SK-N-SH treated with all-trans-retinoic acid at 6 μM for 48 hours (cell line): Measurements from ENCODE around the gene MYO15B.
A peak's percentile ranks its signal among the peaks of the same experiment; 100 is the strongest.

ENCODE experiments used
- ATAC-seq: fragments of 200-7000 bp; cut with Tn5 transposase; 3 replicates; pipeline ENCODE4 v1.9.1; 2020; ENCODE audit warnings: mild to moderate bottlenecking, moderate library complexity
- ARNTL ChIP-seq: fragments of 450-650 bp; formaldehyde crosslinking; IDR thresholded peaks from 2 replicates; pipeline ENCODE4 v1.5.0; 2020; ENCODE audit warnings: low read depth, mild to moderate bottlenecking, moderate library complexity, borderline replicate concordance
- BACH2 ChIP-seq: fragments of 250-450 bp; sonication (Bioruptor Pico); IDR thresholded peaks from 2 replicates; pipeline ENCODE4 v1.9.0; 2021; ENCODE audit warnings: mild to moderate bottlenecking, borderline replicate concordance
- CSDC2 ChIP-seq: fragments of 250-450 bp; sonication (Bioruptor Pico); IDR thresholded peaks from 2 replicates; pipeline ENCODE4 v1.5.0; 2020; ENCODE audit warnings: mild to moderate bottlenecking, moderate library complexity
- GLIS3 ChIP-seq: fragments of 250-450 bp; sonication (Bioruptor Pico); IDR thresholded peaks from 2 replicates; pipeline ENCODE4 v1.5.0; 2020; ENCODE audit warnings: mild to moderate bottlenecking, moderate library complexity
- ISL1 ChIP-seq: fragments of 250-450 bp; sonication (Bioruptor Pico); IDR thresholded peaks from 2 replicates; pipeline ENCODE4 v2.1.2; 2022; ENCODE audit warnings: mild to moderate bottlenecking, moderate library complexity
- OSR1 ChIP-seq: fragments of 250-450 bp; sonication (Bioruptor Pico); IDR thresholded peaks from 2 replicates; pipeline ENCODE4 v1.8.0; 2022; ENCODE audit warnings: moderate library complexity, mild to moderate bottlenecking, inconsistent platforms
- PPARA ChIP-seq: fragments of 250-450 bp; sonication (Bioruptor Pico); IDR thresholded peaks from 2 replicates; pipeline ENCODE4 v1.5.0; 2020; ENCODE audit warnings: mild to moderate bottlenecking, borderline replicate concordance
- RARB ChIP-seq: fragments of 250-450 bp; sonication (Bioruptor Pico); IDR thresholded peaks from 2 replicates; pipeline ENCODE4 v1.8.0; 2021; ENCODE audit warnings: mild to moderate bottlenecking, moderate library complexity
- SNAI2 ChIP-seq: fragments of 250-450 bp; sonication (Bioruptor Pico); IDR thresholded peaks from 2 replicates; pipeline ENCODE4 v1.5.0; 2020; ENCODE audit warnings: mild to moderate bottlenecking, moderate library complexity
- TCF4 ChIP-seq: fragments of 250-450 bp; sonication (Bioruptor Pico); IDR thresholded peaks from 2 replicates; pipeline ENCODE4 v1.8.0; 2021; ENCODE audit warnings: mild to moderate bottlenecking, moderate library complexity, borderline replicate concordance
- TOX ChIP-seq: fragments of 250-450 bp; sonication (Bioruptor Pico); IDR thresholded peaks from 2 replicates; pipeline ENCODE4 v1.8.0; 2021; ENCODE audit warnings: mild to moderate bottlenecking, moderate library complexity, borderline replicate concordance
- ZC3H10 ChIP-seq: fragments of 250-450 bp; sonication (Bioruptor Pico); IDR thresholded peaks from 2 replicates; pipeline ENCODE4 v1.5.1; 2021; ENCODE audit warnings: mild to moderate bottlenecking, moderate library complexity
- ZFP3 ChIP-seq: fragments of 250-450 bp; sonication (Bioruptor Pico); IDR thresholded peaks from 2 replicates; pipeline ENCODE4 v1.5.0; 2020; ENCODE audit warnings: mild to moderate bottlenecking, moderate library complexity
- ZFP30 ChIP-seq: fragments of 450-650 bp; formaldehyde crosslinking; IDR thresholded peaks from 2 replicates; pipeline ENCODE4 v1.5.0; 2022; ENCODE audit warnings: mild to moderate bottlenecking, moderate library complexity
- ZNF565 ChIP-seq: fragments of 450-650 bp; formaldehyde crosslinking; conservative IDR thresholded peaks from 2 replicates; pipeline ENCODE4 v1.5.0; 2020; ENCODE audit warnings: low read depth, mild to moderate bottlenecking, moderate library complexity
- ZNF8 ChIP-seq: fragments of 450-650 bp; formaldehyde crosslinking; IDR thresholded peaks from 2 replicates; pipeline ENCODE4 v1.5.0; 2020; ENCODE audit warnings: mild to moderate bottlenecking, moderate library complexity
- TF ChIP-seq, protein P1 (sequence below): fragments of 250-450 bp; sonication (Bioruptor Pico); IDR thresholded peaks from 2 replicates; pipeline ENCODE4 v1.5.1; 2021; ENCODE audit warnings: mild to moderate bottlenecking, moderate library complexity
- TF ChIP-seq, protein P2 (sequence below): fragments of 250-450 bp; sonication (Bioruptor Pico); IDR thresholded peaks from 2 replicates; pipeline ENCODE4 v1.5.0; 2020; ENCODE audit warnings: mild to moderate bottlenecking, moderate library complexity
- TF ChIP-seq, protein P3 (sequence below): fragments of 250-450 bp; sonication (Bioruptor Pico); IDR thresholded peaks from 2 replicates; pipeline ENCODE4 v1.5.1; 2020; ENCODE audit warnings: low read depth, mild to moderate bottlenecking, moderate library complexity
- TF ChIP-seq, protein P4 (sequence below): fragments of 250-450 bp; sonication (Bioruptor Pico); IDR thresholded peaks from 2 replicates; pipeline ENCODE4 v1.8.0; 2020; ENCODE audit warnings: mild to moderate bottlenecking, moderate library complexity, borderline replicate concordance
- TF ChIP-seq, protein P5 (sequence below): fragments of 250-450 bp; sonication (Bioruptor Pico); IDR thresholded peaks from 2 replicates; pipeline ENCODE4 v1.8.0; 2021; ENCODE audit warnings: low read depth, mild to moderate bottlenecking, moderate library complexity, borderline replicate concordance

Gene MYO15B

DNA sequence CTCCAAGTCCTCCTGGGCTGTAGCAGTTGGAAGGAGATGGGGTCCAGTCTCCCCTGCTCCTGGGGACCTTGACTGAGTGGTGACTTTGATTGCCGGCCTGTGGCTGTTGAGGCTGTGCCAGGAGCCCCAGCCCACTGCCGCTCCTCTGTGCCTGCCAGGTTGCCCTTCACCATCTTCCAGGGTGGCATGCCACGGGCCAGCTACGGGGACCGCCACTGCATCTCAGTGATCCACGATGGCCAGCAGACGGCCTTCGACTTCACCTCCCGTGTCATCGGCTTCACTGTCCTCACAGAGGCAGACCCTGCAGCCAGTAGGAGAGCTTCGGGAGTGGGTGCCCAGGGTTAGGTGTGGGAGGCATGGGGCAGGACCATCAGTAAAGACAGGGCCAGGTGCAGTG, 23.4 kb upstream of the MYO15B start (continued):
- TF ChIP-seq, protein P1, sequence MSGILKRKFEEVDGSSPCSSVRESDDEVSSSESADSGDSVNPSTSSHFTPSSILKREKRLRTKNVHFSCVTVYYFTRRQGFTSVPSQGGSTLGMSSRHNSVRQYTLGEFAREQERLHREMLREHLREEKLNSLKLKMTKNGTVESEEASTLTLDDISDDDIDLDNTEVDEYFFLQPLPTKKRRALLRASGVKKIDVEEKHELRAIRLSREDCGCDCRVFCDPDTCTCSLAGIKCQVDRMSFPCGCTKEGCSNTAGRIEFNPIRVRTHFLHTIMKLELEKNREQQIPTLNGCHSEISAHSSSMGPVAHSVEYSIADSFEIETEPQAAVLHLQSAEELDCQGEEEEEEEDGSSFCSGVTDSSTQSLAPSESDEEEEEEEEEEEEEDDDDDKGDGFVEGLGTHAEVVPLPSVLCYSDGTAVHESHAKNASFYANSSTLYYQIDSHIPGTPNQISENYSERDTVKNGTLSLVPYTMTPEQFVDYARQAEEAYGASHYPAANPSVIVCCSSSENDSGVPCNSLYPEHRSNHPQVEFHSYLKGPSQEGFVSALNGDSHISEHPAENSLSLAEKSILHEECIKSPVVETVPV (CRISPR knock-in tag), result no peak
- TF ChIP-seq GLIS3 (CRISPR knock-in tag) (no peak), OSR1 (CRISPR knock-in tag) (no peak), RARB (CRISPR knock-in tag) (no peak), ZFP3 (CRISPR knock-in tag) (no peak)
- TF ChIP-seq, protein P2, sequence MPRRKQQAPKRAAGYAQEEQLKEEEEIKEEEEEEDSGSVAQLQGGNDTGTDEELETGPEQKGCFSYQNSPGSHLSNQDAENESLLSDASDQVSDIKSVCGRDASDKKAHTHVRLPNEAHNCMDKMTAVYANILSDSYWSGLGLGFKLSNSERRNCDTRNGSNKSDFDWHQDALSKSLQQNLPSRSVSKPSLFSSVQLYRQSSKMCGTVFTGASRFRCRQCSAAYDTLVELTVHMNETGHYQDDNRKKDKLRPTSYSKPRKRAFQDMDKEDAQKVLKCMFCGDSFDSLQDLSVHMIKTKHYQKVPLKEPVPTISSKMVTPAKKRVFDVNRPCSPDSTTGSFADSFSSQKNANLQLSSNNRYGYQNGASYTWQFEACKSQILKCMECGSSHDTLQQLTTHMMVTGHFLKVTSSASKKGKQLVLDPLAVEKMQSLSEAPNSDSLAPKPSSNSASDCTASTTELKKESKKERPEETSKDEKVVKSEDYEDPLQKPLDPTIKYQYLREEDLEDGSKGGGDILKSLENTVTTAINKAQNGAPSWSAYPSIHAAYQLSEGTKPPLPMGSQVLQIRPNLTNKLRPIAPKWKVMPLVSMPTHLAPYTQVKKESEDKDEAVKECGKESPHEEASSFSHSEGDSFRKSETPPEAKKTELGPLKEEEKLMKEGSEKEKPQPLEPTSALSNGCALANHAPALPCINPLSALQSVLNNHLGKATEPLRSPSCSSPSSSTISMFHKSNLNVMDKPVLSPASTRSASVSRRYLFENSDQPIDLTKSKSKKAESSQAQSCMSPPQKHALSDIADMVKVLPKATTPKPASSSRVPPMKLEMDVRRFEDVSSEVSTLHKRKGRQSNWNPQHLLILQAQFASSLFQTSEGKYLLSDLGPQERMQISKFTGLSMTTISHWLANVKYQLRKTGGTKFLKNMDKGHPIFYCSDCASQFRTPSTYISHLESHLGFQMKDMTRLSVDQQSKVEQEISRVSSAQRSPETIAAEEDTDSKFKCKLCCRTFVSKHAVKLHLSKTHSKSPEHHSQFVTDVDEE (CRISPR knock-in tag), result no peak

DNA sequence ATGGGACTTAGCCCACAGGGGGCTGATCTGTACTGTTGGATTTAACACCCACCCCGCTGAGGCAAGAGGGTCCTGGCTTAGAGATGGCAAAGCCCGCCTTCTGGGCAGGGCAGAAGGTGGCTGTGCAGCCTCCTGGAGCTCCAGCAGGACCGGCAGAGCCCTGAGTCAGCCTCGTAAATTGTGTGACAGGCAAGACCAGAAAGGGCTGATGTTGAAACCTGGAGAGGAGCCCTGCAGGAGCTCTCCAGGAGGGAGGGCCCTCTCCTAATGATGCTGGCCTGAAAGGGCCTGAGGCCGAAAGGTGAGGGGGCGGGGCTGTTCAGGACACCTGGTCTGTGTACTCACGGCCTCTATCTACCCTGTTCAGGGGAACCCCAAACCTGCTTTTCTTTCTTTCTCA, 22.5 kb upstream of the MYO15B start:
- TF ChIP-seq, protein P3, sequence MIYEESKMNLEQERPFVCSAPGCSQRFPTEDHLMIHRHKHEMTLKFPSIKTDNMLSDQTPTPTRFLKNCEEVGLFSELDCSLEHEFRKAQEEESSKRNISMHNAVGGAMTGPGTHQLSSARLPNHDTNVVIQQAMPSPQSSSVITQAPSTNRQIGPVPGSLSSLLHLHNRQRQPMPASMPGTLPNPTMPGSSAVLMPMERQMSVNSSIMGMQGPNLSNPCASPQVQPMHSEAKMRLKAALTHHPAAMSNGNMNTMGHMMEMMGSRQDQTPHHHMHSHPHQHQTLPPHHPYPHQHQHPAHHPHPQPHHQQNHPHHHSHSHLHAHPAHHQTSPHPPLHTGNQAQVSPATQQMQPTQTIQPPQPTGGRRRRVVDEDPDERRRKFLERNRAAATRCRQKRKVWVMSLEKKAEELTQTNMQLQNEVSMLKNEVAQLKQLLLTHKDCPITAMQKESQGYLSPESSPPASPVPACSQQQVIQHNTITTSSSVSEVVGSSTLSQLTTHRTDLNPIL (CRISPR knock-in tag), result no peak
- TF ChIP-seq SNAI2 (CRISPR knock-in tag), result no peak
- ATAC-seq, result peak; percentile 20; the same call in 2 of the 3 replicates

DNA sequence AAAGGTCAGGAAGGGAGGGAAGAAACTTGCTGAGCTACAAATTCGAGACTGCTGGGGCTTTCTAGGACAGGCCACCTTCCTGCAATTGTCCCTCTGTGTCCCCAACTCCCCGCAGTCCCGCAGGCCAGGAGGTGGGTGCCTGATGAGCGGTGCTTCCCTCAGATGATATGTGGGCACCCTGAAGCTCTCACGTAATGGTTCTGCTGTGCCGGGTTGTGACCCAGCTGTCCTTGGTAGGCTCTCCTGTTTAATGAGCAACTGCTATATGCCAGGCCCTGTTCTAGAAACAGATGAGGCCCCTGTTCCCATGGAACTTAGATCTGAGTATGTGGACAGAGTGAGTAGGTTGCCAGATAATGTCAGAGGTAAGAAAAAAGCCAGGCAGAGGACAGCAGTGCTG, 22.0 kb upstream of the MYO15B start:
- no peak for TF ChIP-seq SNAI2 (CRISPR knock-in tag)
- no peak for TF ChIP-seq ZC3H10 (CRISPR knock-in tag)
- no peak for TF ChIP-seq PPARA (CRISPR knock-in tag)
- TF ChIP-seq ZNF8 (CRISPR knock-in tag), result no peak
- no peak for TF ChIP-seq ZFP30 (CRISPR knock-in tag)
- no peak for TF ChIP-seq ZNF565 (CRISPR knock-in tag)
- TF ChIP-seq, protein P1 (CRISPR knock-in tag), result no peak
- TF ChIP-seq, protein P4, sequence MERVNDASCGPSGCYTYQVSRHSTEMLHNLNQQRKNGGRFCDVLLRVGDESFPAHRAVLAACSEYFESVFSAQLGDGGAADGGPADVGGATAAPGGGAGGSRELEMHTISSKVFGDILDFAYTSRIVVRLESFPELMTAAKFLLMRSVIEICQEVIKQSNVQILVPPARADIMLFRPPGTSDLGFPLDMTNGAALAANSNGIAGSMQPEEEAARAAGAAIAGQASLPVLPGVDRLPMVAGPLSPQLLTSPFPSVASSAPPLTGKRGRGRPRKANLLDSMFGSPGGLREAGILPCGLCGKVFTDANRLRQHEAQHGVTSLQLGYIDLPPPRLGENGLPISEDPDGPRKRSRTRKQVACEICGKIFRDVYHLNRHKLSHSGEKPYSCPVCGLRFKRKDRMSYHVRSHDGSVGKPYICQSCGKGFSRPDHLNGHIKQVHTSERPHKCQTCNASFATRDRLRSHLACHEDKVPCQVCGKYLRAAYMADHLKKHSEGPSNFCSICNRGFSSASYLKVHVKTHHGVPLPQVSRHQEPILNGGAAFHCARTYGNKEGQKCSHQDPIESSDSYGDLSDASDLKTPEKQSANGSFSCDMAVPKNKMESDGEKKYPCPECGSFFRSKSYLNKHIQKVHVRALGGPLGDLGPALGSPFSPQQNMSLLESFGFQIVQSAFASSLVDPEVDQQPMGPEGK (CRISPR knock-in tag), result no peak
- no peak for TF ChIP-seq ARNTL (CRISPR knock-in tag)
- TF ChIP-seq, protein P5, sequence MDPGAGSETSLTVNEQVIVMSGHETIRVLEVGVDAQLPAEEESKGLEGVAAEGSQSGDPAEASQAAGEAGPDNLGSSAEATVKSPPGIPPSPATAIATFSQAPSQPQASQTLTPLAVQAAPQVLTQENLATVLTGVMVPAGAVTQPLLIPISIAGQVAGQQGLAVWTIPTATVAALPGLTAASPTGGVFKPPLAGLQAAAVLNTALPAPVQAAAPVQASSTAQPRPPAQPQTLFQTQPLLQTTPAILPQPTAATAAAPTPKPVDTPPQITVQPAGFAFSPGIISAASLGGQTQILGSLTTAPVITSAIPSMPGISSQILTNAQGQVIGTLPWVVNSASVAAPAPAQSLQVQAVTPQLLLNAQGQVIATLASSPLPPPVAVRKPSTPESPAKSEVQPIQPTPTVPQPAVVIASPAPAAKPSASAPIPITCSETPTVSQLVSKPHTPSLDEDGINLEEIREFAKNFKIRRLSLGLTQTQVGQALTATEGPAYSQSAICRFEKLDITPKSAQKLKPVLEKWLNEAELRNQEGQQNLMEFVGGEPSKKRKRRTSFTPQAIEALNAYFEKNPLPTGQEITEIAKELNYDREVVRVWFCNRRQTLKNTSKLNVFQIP (CRISPR knock-in tag), result no peak
- TF ChIP-seq TCF4 (CRISPR knock-in tag), result no peak
- TF ChIP-seq GLIS3 (CRISPR knock-in tag), result no peak
- TF ChIP-seq ISL1, result no peak
- no peak for TF ChIP-seq CSDC2 (CRISPR knock-in tag)
- TF ChIP-seq, protein P3 (CRISPR knock-in tag), result no peak
- TF ChIP-seq, protein P2 (CRISPR knock-in tag), result no peak
- no peak for TF ChIP-seq TOX (CRISPR knock-in tag)
- TF ChIP-seq OSR1 (CRISPR knock-in tag), result no peak
- no peak for TF ChIP-seq RARB (CRISPR knock-in tag)
- no peak for TF ChIP-seq BACH2 (CRISPR knock-in tag)
- ATAC-seq, result no peak
